HG03469 (cell line): Measurements from ENCODE around the gene NOP14.
"Not testable (repeated sequence)": the region's sequence is repeated elsewhere in the genome, so short reads cannot be mapped to it uniquely, and the experiment has no call there.

Source experiments
- ATAC-seq: cut with Tn5 transposase; IDR thresholded peaks from one replicate; pipeline ENCODE4 v1.9.1; 2021; ENCODE audit warnings: mild to moderate bottlenecking, moderate library complexity, moderate number of reproducible peaks; ENCODE audit not compliant: unreplicated experiment

NOP14 gene

GRCh38 chr4:2918300-2918699, 44.9 kb downstream of the NOP14 start:
- not testable (repeated sequence) for ATAC-seq

GRCh38 chr4:2916696-2917095, 46.5 kb downstream of the NOP14 start:
- not testable (repeated sequence) for ATAC-seq

- no peak for ATAC-seq
Observed at GRCh38 chr4:2915789-2916188, 47.4 kb downstream of the NOP14 start.

GRCh38 chr4:2914256-2915126, 48.7 kb downstream of the NOP14 start:
- no peak for ATAC-seq

GRCh38 chr4:2913168-2913567, 50.0 kb downstream of the NOP14 start:
- ATAC-seq, result no peak

GRCh38 chr4:2911868-2912267, 51.3 kb downstream of the NOP14 start:
- no peak for ATAC-seq

- no peak for ATAC-seq
Observed at GRCh38 chr4:2910409-2910808, 52.8 kb downstream of the NOP14 start.

- no peak for ATAC-seq
Observed at GRCh38 chr4:2909583-2909982, 53.6 kb downstream of the NOP14 start.

- ATAC-seq, result no peak
Observed at GRCh38 chr4:2908686-2909085, 54.5 kb downstream of the NOP14 start.

GRCh38 chr4:2907706-2908293, 55.4 kb downstream of the NOP14 start:
- no peak for ATAC-seq

GRCh38 chr4:2907226-2907625, 56.0 kb downstream of the NOP14 start:
- ATAC-seq, result no peak

GRCh38 chr4:2906218-2906617, 57.0 kb downstream of the NOP14 start:
- no peak for ATAC-seq

GRCh38 chr4:2905544-2905943, 57.7 kb downstream of the NOP14 start:
- ATAC-seq, result no peak

- no peak for ATAC-seq
Observed at GRCh38 chr4:2902126-2902525, 61.1 kb downstream of the NOP14 start.

- ATAC-seq, result no peak
Observed at GRCh38 chr4:2901186-2901585, 62.0 kb downstream of the NOP14 start.

GRCh38 chr4:2900741-2901140, 62.5 kb downstream of the NOP14 start:
- no peak for ATAC-seq

- ATAC-seq, result no peak
Observed at GRCh38 chr4:2898001-2898400, 65.2 kb downstream of the NOP14 start.

GRCh38 chr4:2893772-2894171, 69.4 kb downstream of the NOP14 start:
- ATAC-seq, result no peak

GRCh38 chr4:2891294-2891693, 71.9 kb downstream of the NOP14 start:
- ATAC-seq, result no peak

GRCh38 chr4:2888886-2889285, 74.3 kb downstream of the NOP14 start:
- ATAC-seq, result no peak
